Kidney epithelial cell (primary cell): Measurements from ENCODE around the gene DLG2. TPM values are rescaled to one million over a fixed set of nuclear protein-coding genes. Genes with fewer than 3 reads are reported as not detected.

Experiments used
- DNase-seq: peaks from one replicate; pipeline ENCODE4 v3.0.0-alpha.2; 2010; ENCODE audit warnings: low read depth
- H3K27me3 ChIP-seq: 2 replicates; pipeline ENCODE4 v1.6.0; 2011; ENCODE audit warnings: low read length; ENCODE audit not compliant: control insufficient read depth, insufficient read depth
- H3K36me3 ChIP-seq: 2 replicates; pipeline ENCODE4 v1.5.1; 2011; ENCODE audit warnings: low read length; ENCODE audit not compliant: control insufficient read depth, insufficient read depth
- H3K4me3 ChIP-seq: 2 replicates; pipeline ENCODE4 v1.5.1; 2011; ENCODE audit warnings: low read depth, mild to moderate bottlenecking, control low read depth, low read length
- total RNA-seq: library from RNA; depleted of rRNA; stranded (reverse); fragments of >200 nt; gene quantifications from 2 replicates; pipeline ENCODE4 v1.2.3, GENCODE V29; 2015
- TF ChIP-seq, protein P1 (sequence below): IDR thresholded peaks from 2 replicates; pipeline ENCODE4 v1.5.1; 2011; ENCODE audit warnings: mild to moderate bottlenecking, moderate library complexity, low read length, control low read depth, inconsistent platforms; ENCODE audit not compliant: insufficient read depth, poor library complexity, severe bottlenecking

The DLG2 gene
- total RNA-seq, 1 donor from 2014 or later: 0.75 TPM

DNA sequence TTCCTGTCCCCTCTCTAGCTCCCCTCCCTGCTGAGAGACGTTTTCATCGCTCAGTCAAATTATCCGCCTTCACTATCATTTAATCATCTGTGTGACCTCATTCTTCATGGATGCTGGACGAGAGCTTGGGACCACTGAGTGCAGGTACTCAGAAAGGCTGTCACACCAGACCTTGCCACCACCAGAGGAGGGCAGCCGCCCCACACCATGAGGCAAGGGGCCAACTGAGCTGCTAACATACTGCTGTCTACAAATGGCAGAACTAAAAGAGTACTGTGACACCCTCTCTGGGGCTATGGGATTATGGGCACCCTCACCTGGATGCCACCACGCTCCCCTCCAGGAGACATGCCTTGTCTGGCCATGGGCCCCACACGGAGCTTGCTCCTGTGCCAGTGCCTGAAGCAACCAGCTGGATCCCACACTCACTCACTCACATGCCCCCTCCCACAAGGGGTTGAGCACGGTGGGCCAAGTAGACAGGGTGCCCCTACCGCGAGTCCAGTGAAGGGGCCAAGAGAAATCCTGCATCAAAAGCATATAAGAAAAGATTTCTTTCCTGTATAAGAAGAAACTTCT lies 1670.9 kb downstream of the DLG2 start:
- TF ChIP-seq, protein P1, sequence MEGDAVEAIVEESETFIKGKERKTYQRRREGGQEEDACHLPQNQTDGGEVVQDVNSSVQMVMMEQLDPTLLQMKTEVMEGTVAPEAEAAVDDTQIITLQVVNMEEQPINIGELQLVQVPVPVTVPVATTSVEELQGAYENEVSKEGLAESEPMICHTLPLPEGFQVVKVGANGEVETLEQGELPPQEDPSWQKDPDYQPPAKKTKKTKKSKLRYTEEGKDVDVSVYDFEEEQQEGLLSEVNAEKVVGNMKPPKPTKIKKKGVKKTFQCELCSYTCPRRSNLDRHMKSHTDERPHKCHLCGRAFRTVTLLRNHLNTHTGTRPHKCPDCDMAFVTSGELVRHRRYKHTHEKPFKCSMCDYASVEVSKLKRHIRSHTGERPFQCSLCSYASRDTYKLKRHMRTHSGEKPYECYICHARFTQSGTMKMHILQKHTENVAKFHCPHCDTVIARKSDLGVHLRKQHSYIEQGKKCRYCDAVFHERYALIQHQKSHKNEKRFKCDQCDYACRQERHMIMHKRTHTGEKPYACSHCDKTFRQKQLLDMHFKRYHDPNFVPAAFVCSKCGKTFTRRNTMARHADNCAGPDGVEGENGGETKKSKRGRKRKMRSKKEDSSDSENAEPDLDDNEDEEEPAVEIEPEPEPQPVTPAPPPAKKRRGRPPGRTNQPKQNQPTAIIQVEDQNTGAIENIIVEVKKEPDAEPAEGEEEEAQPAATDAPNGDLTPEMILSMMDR: no peak
- H3K4me3 ChIP-seq: no peak overlapping the region
- no peak for DNase-seq
- no peaks in the 10 kb centered on the region for H3K27me3 ChIP-seq
- no peaks in the 10 kb centered on the region for H3K36me3 ChIP-seq

DNA sequence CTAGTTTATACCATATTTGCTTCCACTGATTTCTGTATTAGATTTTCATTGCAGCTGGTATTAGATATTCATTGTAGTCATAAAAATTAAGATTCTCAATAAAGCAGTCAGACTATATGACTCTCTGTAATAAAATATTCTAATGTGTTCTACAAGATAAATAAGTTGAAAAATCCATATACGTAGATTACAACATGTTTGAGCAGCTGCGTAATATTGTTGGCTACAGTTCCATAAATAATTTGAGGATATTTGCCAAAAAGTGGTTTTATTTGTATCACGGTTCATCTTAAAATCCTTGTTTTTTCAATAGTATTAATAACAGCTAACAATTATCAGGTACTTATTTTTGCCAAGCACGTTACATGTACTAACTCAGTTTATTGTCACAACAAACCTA lies 1672.4 kb downstream of the DLG2 start:
- DNase-seq: no peak
- Histone ChIP-seq H3K36me3 (no peaks in the 10 kb centered on the region), H3K4me3 (no peak overlapping the region), H3K27me3 (no peaks in the 10 kb centered on the region)
- TF ChIP-seq, protein P1: no peak

DNA sequence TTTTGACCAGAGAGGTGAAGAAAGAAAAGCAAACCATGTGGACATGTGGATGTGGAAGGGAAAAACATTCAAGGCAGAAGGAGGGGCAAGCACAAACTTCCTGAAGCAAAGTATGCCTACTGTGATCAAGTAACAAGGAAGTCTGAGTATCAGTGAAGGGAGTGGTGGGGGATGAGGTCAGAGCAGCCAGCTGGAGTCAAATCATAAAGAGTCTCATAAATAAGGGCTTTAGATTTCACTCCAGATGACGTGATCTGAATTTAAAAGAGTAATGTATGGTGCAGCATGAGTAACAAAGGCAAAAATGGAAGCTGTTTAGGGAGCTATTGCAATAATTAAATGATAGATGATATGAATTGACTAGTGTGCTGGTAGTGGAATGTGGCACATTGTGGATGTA lies 1675.6 kb downstream of the DLG2 start:
- TF ChIP-seq, protein P1: no peak
- Histone ChIP-seq H3K27me3 (no peaks in the 10 kb centered on the region), H3K4me3 (no peak overlapping the region), H3K36me3 (no peaks in the 10 kb centered on the region)
- no peak for DNase-seq

DNA sequence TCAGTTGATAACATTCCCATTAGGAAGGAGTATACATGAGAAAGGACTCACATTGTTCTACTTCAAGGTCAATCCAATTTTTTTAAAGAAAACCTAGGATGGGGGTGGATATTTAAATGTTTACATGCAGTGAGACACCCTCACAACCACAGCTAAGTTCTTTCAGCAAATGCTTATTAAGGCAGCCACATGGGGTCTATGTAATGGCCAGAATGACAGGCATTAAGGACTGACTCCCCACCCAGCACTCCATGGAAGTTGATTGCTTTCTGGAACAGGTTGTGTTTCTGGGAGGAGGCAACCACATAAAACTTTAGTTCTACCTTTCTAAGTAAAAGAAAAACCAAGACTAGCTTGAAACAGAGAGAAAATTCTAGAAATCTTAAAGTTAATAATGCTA lies 1678.9 kb downstream of the DLG2 start:
- TF ChIP-seq, protein P1: no peak
- DNase-seq: no peak
- Histone ChIP-seq H3K36me3 (no peaks in the 10 kb centered on the region), H3K4me3 (no peak overlapping the region), H3K27me3 (no peaks in the 10 kb centered on the region)

DNA sequence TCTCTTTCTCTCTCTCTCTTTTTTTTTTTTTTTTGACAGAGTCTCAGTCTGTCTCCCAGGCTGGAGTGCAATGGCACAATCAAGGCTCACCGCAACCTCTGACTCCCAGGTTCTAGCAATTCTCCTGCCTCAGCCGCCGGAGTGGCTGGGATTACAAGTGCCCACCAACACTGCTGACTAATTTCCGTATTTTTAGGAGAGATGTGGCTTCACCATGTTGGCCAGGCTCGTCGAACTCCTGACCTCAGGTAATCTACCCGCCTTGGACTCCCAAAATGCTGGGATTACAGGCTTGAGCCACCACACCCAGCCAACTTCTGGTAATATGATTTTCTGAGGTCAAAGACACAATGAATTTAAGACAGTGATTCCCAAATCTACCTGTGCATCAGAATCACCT lies 1681.2 kb downstream of the DLG2 start:
- DNase-seq: no peak
- H3K27me3 ChIP-seq: no peaks in the 10 kb centered on the region
- H3K4me3 ChIP-seq: no peak overlapping the region
- no peaks in the 10 kb centered on the region for H3K36me3 ChIP-seq
- TF ChIP-seq, protein P1: no peak

DNA sequence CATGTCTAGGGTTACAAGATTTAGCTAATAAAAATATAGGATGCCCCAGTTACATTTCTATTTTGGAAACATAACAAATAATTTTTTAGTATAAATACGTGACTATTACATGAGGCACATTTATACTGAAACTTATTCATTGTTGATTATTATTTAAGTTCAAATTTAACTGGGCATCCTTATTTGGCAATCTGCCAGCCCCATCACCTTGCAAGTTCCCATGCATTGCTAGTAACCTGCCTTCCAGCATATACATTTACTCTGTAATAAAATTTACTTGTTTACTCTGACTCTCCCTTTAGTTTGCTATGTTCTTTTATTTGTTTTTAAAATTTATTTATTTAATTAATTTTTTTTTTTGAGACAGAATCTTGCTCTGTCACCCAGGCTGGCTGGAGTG lies 1686.1 kb downstream of the DLG2 start:
- TF ChIP-seq, protein P1: no peak
- H3K36me3 ChIP-seq: no peaks in the 10 kb centered on the region
- no peak for DNase-seq
- H3K27me3 ChIP-seq: no peaks in the 10 kb centered on the region
- no peak overlapping the region for H3K4me3 ChIP-seq
